G401 (cell line): ENCODE measurements around the gene PXT1. TPM values are rescaled to one million over a fixed set of nuclear protein-coding genes. Genes with fewer than 3 reads are reported as not detected.
"Not testable (repeated sequence)": the region's sequence is repeated elsewhere in the genome, so short reads cannot be mapped to it uniquely, and the experiment has no call there.

Experiments used
- DNase-seq: peaks from one replicate; pipeline ENCODE4 v3.0.0-alpha.2; 2015; ENCODE audit warnings: low spot score
- in situ Hi-C: cut with HindIII; loops from 2 replicates; pipeline ENCODE4 v1.10.0; 2016; ENCODE audit warnings: low sequenced_read_pairs, mixed read lengths
- total RNA-seq: library from RNA; depleted of rRNA; stranded (reverse); fragments of >200 nt; shearing (Covaris generic); gene quantifications from 2 replicates; pipeline ENCODE4 v1.2.3, GENCODE V29; 2014

PXT1 gene
- total RNA-seq, 1 experiment from 2014 or later, result not detected

DNA sequence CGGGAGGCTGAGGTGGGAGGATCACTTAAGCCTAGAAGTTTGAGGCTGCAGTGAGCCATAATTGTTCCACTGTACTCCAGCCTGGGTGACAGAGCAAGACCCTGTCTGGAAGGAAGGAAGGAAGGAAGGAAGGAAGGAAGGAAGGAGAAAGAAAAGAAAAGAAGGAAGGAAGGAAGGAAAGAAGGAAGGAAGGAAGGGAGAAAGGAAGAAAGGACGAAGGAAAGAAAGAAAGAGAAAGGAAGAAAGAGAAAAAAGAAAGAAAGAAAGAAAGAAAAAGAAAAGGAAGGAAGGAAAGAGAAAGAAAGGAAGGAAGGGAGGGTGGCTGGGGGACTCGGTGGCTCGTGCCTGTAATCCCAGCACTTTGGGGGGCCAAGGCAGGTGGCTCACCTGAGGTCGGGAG is 32.9 kb downstream of the PXT1 start:
- DNase-seq, in situ Hi-C loops: not testable (repeated sequence)

DNA sequence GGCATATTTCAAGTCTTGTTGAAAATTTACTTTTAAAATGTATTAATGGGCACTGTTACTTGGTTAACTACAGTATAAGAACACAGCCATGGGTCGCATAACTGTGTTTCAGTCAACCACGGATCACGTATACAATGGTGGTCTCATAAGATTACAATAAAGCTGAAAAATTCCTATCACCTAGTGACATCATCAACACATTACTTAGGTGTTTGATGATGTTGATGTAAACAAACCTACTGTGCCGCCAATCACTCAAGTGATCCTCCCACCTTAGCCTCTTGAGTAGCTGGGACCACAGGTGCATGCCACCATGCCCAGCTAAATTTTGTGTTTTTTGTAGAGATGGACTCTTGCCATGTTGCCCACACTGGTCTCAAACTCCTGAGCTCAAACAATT is 38.5 kb downstream of the PXT1 start:
- DNase-seq, result no peak
- in situ Hi-C loops, result no loop called here

DNA sequence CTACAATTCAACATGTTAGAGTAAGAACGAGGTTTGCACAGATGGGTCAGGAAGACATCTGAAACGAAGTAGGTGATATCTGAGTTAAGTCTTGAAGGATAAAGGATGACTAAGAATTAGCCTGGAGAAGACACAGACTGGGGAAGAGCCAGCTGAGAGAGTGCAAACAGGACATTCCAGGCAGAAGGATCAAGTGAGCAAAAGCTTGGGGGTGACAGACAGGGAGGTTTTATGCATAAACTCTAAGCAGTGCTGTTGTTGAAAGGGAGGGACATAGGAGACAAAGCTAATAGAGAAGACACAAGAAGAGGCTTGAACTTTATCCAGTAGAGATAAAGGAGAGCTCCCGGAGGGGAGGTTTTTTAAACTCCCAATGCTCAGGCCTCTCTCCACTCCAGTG is 40.2 kb downstream of the PXT1 start:
- in situ Hi-C loops, result no loop called here
- DNase-seq, result no peak

DNA sequence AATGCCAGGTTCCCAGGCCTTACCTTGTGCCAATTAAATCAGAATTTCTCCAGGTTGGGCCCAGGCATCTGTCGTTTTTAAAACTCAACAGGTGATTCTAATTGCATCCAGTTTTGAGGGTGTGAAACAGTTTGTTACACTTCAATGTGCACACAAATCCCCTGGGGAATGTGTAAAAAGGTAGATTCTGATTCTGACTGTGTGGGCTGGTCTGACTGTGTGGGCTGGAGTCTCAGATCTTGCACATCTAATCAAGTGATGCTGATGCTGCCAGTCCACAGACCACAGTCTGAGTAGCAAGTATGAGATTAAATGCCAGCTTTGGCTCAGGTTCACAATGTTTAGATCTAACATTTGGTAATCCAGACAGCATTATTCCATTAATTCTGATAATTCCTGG is 42.7 kb downstream of the PXT1 start:
- in situ Hi-C loops, result no loop called here
- no peak for DNase-seq

DNA sequence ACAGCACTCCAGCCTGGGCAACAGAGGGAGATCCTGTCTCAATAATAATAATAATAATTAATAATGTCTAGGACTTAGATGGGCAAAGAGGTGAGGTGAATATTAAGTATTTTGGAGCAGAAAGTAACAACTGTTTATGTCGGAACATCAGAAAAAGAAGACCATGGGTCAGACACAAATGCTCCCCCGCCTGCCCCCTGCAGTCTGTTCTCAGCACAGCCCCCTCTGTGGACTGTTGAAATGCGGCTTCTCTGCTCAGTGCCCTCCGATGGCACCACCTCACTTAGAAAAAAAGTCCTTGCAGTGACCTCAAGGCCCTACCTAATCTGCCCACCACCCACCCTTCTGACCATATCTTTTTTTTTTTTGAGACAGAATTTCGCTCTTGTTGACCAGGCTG is 50.0 kb downstream of the PXT1 start:
- DNase-seq, result no peak
- in situ Hi-C loops, result no loop called here

DNA sequence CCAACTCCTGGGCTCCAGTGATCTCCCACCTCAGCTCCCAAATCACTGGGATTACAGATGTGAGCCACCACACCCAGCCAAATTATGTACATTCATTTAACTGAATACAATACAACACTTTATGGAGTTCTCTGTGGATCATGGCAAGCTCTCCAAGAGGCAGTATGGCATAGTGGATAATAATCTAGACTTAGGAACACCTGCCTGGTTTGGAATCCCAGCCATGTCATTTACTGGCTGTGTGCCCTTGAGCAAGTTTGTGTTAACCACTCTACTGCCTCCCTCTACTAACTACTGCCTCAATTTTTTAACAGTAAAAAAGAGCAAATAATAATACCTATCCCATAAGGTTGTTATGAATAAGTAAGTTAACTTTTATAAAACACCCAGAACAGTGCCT is 53.3 kb downstream of the PXT1 start:
- in situ Hi-C loops, result no loop called here
- DNase-seq, result no peak

DNA sequence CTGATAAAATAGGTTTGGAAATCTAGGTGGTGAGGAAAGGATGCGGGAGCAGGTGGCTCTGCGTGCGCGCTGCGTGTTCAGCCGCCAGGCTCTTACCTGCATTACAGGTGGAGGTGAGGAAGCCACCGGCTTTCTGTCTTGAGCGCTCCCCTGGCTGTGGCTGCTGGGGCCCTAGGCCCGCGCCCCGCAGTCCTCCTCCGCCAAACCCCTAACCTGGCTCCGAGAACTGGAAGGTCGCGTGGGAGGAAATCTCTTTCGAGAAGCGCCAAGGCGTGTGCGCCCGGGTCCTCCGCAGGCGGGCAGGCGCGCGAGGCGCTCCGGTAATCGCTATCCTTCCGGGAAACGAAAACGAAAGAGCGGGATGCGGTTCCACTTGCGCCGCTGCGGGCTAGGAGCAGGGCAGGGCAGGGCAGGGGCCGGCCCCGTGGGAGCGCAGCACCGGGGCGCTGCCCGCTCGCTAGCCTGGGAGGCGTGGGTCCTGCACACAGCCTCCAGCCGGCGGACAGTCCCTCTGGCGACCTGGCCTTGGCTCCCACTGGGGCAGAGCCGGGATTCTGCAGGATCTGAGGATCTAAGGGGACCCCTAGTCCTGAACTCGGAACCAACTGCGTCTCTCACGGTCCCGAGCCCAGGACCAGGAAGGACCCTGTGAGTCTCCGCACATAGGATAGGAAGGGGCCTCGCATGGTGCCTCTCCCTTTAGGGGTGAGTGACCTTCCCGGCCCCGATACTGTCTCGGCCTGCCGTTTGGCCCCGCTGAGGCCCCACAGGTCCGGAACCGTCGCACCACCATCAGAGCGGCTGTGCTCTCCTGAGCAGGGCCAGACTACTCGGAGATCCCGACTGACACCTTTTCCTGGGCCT is 55.0 kb downstream of the PXT1 start, which contains the start of gene ETV7:
TSS of gene ETV7 (minus strand) at position 230 of the 864 bp plus-strand sequence. CDS start at position 102, 128 bp downstream.
- in situ Hi-C loops, result no loop called here
- no peak for DNase-seq

DNA sequence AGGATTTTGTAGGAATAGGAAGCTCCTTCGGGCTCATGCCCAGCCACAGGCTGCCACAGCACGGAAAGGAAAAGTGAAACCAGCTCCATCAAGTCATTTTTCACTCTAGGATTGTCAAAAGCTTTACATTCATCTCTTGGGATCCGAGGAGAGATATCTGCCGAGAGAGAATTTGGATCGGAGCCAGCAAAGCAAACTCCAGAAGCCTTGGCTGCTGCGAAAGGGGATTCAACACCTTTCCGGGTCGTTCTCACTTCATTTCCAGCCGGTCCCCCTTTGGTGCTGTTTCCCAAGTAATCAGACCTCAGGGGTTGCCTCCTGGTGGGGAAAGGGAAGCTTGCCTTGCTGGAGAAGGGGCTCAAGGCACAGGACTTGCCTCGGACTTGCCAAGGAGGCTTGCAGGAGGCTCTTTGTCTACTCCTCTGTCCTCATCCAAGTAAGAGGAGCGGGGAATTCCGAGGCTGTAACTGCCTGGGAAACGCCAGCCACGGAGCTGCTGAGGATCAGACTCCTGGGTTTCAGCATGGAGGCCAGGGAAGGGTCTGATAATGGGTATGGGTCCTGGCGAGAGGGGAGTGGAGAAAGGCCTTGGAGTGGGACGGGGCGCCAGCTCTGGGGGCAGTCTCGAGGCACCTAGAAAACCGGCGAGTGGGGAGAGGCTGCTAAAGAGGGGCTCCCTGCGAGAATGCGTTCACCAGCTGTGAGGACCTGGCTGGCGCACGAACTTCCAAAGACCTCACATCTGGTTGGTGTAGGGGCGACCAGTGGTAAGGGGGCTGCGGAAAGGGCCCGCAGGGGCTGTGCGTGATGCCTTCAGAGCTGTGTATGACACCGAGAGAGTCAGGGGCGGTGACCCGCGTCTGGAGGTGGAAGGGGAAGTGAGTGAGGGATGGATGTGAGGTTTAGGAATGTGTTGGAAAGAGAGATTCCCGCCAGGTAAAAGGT is 55.9 kb downstream of the PXT1 start:
- in situ Hi-C loops, result no loop called here
- DNase-seq, result peak; percentile 2

DNA sequence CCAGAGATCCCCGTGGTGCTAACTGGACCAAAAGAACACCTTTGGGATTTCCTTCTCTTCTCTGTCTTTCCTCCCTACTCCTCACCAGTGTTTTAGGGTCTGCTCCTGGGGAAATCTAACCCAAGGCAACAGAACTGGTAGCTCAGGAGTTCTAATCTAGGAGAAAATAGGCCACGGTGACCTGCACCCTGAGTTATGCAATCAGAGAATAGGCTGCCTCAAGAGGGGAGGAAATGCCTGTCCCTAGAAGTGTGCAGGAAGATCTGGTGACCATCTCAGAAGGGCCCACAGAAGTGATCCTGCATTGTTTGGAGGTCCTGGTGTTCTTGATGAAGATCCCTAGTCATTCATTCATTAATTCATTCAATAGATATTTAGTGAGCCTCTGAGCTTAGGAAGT is 58.6 kb downstream of the PXT1 start:
- in situ Hi-C loops, result no loop called here
- no peak for DNase-seq

DNA sequence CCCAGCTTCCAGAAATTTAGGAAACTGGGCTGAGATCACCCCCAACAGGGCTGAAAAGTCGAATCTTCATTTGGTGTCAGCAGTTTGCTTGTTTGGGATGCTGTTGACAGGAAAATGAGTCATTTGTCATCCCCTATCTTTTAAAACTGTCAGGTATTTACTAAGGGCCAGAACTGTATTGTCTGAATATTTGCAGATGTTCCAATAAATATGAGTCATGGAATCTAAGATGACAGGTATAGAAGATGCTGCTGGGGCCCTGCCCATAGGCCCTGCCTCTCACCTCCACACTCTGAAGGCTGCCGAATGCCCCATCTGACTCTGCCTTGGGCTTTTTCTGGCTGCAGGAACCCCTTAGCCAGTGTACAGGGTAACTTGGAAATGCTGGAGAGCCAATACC is 59.0 kb downstream of the PXT1 start:
- in situ Hi-C loops, result no loop called here
- DNase-seq, result no peak

DNA sequence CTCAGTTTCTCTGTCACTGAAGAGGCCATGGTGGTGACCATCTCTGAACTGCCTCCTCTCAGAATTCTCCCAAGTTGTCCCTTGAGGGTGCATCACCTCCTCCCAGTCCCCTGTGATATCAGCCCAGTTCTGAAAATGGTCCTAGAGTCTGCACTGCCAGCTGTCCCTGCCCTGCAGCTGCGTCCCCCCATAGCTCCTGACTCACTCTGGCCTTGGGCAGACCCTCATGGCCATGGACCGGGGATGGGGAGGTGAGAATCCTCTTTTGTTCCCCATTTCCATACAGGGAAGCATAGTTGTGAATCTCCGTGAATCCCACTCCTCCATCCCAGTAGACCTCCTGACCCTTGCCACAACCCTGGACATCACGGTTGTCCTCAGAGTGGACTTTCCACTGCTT is 59.7 kb downstream of the PXT1 start:
- in situ Hi-C loops, result no loop called here
- DNase-seq, result no peak

DNA sequence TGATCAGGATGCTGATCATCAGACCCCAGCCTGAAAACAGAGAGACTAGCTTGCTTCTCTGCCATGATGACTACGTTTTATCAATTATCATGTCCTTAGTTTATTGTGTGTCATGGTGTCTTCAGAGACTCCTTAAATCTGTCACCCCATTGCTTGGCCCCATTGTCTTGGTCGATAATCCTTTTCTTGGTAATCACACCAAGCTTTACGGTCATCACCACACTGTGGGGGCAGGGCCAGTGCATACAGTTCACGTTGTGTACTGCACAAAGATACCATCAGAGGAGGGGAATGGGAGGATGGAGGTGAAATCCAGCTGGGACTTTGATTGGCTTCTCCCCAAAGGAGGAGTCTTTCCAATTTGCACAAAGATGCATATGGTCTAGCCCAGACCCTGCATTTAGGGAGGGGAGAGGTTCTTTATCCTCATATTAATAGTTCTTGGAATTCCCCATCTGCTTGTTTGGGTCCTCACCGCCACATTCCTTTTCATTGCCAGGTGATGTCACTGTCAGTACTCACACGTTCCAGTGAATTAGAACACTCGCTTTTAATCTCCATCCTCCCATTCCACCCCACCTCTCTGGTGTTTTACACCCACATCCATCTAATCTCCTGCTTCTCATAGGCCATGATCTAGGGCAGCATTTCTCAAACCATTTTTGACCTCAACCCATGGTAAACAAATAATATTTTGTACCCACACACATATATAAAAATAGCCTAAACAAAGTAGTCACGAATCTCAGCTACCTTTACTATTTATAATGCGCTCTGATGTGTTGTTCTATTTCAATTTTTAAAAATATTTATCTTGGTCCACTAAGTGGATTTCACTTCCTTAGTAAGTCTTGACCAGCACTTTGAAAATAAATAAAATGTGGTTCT is 60.9 kb downstream of the PXT1 start:
- in situ Hi-C loops, result no loop called here
- no peak for DNase-seq

DNA sequence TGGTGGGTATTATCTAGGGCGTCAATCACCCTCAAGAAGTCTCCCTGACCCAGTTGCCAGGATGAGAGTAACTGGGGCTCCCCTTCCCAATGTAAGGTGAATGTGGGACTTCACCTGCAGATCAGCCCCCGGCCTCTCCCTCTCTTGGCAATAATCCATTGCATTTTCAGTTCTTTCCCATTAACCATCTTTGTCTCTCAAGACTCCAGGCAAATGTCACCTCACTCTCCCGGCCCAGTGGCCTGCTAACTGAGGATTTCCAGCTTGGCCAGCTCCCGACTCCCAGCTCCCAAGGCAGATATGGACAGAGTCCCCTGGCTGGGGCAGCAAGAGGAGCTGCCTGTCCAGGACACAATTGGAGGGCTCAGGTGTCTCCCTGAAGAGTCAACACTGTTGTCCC is 62.5 kb downstream of the PXT1 start:
- in situ Hi-C loops, result no loop called here
- no peak for DNase-seq

DNA sequence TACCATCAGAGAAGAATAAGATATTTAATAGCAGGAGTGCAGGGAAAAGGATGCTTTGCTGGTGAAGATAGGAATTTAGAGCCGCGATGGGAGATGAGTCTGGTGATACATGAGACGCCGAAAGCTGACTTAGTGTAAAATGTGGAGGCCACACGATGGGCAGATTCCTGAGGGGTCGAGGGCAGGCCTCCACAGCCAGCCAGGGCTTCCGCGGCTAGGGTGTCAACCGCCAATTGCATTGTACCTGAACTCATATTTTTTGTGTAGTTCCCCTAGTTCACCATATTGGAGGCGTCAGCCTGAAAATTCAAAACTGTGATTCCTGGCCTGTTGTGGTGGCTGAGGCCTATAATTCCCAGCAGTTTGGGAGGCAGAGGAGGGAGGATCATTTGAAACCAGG is 63.7 kb downstream of the PXT1 start:
- in situ Hi-C loops, result no loop called here
- no peak for DNase-seq

DNA sequence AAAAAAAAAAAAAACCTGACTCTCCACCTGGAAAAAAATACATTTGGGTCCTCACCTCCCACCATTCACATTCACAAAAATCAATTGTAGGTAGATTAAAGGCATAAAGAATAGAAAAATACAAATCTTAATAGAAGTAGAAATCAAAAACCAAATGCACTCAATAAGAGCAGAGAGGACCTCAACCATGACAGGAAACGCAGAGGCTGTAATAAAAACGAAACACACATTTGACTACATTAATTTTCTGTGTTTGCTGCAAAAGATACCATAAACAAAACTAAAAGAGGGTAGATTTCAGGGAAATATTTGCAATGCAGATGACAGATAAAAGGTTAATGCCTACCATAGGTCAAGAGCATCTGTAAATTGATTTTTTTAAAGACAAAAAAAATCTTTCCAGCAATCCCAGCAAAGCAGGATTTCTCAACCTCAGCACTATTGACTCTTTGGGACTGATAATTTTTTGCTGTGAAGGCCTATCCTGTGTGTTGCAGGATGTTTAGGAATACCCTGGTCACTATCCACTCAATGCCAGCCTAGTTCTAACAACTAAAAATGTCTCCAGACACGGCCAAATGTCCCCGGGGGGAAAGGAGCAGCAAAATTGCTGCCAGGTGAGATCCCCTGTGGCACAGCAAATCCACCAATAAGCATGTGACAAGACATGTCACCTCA is 64.3 kb downstream of the PXT1 start:
- in situ Hi-C loops, result no loop called here
- no peak for DNase-seq

DNA sequence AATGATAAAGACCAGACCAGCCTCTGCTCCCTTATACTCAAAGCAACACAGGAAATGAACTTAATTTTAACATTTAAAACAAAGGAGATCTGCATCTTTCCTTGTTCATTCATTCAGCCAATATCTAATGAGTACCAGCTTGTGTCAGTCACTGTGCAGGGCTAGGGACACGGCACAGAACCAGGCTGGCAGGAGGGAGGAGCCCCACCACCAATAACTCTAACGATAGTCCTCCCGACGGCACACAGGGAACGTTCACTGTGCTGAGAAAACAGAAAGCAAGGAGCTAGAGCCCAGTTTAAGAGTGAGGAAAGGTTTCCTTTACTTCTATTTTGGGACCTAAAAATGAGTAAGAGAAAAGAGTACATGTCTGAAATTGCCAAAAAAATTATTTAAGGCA is 65.1 kb downstream of the PXT1 start:
- DNase-seq, result no peak
- in situ Hi-C loops, result no loop called here

DNA sequence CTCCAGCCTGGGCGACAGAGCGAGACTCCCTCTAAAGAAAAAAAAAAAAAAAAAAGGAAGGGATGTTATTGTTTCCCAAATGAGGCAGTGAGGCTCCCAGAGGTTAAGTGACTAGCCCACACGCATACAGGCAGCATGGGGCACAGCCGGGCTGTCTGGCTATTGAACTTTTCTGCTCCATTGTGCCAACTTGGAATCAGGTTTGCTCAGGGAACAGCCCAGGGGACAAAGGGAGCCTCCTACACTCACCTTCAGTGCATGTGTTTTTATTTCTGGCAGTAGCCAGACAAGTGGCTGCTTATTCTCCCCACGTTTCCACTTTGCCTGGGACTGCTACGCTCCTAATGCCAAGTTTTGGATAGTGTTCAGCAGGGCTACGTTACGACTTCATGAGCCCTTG is 65.9 kb downstream of the PXT1 start:
- no peak for DNase-seq
- in situ Hi-C loops, result no loop called here

DNA sequence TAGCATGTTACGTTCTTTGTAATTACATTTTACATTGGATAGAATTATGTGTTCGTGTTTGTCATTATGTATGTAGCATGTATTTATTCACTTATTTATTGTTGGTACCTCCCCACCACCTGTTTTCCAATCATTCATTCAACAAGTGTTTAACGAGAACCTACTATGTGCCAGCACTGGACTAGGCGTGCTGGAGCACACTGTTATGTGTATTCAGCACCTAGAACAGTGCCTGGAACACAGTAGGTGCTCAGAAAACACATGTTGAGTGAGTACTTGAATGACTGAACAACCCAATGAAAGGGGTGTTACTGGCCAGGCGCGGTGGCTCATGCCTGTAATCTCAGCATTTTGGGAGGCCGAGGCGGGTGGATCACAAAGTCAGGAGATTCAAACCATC is 66.5 kb downstream of the PXT1 start:
- in situ Hi-C loops, result no loop called here
- DNase-seq, result no peak

DNA sequence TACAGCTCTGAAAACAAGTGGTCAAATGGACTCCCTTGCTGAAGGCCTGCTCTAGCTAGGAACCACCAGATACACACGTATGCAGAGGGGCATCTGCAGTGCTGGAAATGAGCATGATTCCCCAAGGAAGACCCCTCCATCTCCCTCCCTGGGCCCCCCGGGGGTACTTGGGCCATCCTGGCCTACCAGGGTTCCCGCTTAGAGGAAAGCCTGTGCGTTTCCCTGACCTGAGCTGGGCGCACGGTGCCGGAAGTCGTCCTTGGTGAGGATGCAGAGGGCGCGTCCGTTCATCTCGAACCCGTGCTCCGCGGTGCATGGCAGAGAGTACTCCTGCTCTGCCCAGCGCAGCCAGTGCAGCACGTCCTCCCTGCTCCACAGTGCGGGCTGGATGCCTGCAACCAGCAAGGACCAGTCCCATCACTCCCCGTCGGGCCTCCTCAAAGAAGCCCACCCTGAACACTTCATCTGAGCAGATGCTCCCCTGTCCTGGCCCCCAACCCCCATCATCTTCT is 67.0 kb downstream of the PXT1 start:
- DNase-seq, result no peak
- in situ Hi-C loops, result no loop called here
